CD1c-positive myeloid dendritic cell (primary cell): ENCODE data around the gene FAM131B.

Source experiments
- DNase-seq: peaks from one replicate; pipeline ENCODE4 v3.0.0-alpha.2; 2016; ENCODE audit errors: extremely low spot score

FAM131B gene

GRCh38 chr7:143382791-143383641, 20.5 kb upstream of the FAM131B start:
- no peak for DNase-seq

- DNase-seq: no peak
Measured at GRCh38 chr7:143382126-143382790, 19.7 kb upstream of the FAM131B start.

- no peak for DNase-seq
Measured at GRCh38 chr7:143381427-143382125, 19.1 kb upstream of the FAM131B start.

- DNase-seq: peak; percentile 93
Measured at GRCh38 chr7:143380646-143381426, 18.3 kb upstream of the FAM131B start, which contains the start of gene ZYX. Gene ZYX, plus strand, starts transcription at chr7:143381345. Its CDS starts 227 bp downstream, at chr7:143381572.

- DNase-seq: peak; percentile 96
Measured at GRCh38 chr7:143380260-143380645, 17.7 kb upstream of the FAM131B start.

GRCh38 chr7:143379611-143380259, 17.2 kb upstream of the FAM131B start:
- DNase-seq: no peak

GRCh38 chr7:143376396-143376795, 13.9 kb upstream of the FAM131B start:
- peak; percentile 62 for DNase-seq

GRCh38 chr7:143375298-143376034, 13.0 kb upstream of the FAM131B start:
- DNase-seq: peak; percentile 87

GRCh38 chr7:143374561-143374960, 12.0 kb upstream of the FAM131B start:
- peak; percentile 72 for DNase-seq

GRCh38 chr7:143373255-143373794, 10.8 kb upstream of the FAM131B start:
- DNase-seq: no peak

- DNase-seq: peak; percentile 70
Measured at GRCh38 chr7:143372070-143372469, 9.6 kb upstream of the FAM131B start.

- no peak for DNase-seq
Measured at GRCh38 chr7:143369678-143370651, 7.5 kb upstream of the FAM131B start.

GRCh38 chr7:143368387-143368786, 5.9 kb upstream of the FAM131B start:
- DNase-seq: no peak

- no peak for DNase-seq
Measured at GRCh38 chr7:143367972-143368371, 5.5 kb upstream of the FAM131B start.

- DNase-seq: no peak
Measured at GRCh38 chr7:143363016-143363937, 764 bp upstream of the FAM131B start.

- peak; percentile 31 for DNase-seq
Measured at GRCh38 chr7:143361552-143362130, 872 bp downstream of the FAM131B start.

- no peak for DNase-seq
Measured at GRCh38 chr7:143360788-143361551, 1.5 kb downstream of the FAM131B start.
